Parathyroid adenoma (tissue), 2 donors: ENCODE measurements around the gene RNASEH2B.

Experiments used
- H2AFZ ChIP-seq: fragments of 300-600 bp; sonication (generic); one replicate; pipeline ENCODE4 v1.7.0; 2017; ENCODE audit warnings: antibody characterized with exemption, mild to moderate bottlenecking
- H3K27ac ChIP-seq: fragments of 300-600 bp; sonication (generic); one replicate; pipeline ENCODE4 v1.7.0; 2017
- H3K27me3 ChIP-seq: fragments of 300-600 bp; sonication (generic); one replicate; pipeline ENCODE4 v1.7.0; 2017; ENCODE audit warnings: low read length; ENCODE audit not compliant: control insufficient read depth, insufficient read depth
- H3K36me3 ChIP-seq: fragments of 300-600 bp; sonication (generic); one replicate; pipeline ENCODE4 v1.7.0; 2017; ENCODE audit warnings: low read length; ENCODE audit not compliant: control insufficient read depth, insufficient read depth
- H3K4me1 ChIP-seq: fragments of 300-600 bp; sonication (generic); one replicate; pipeline ENCODE4 v1.7.0; 2017; ENCODE audit warnings: control low read depth
- H3K4me2 ChIP-seq: fragments of 300-600 bp; sonication (generic); one replicate; pipeline ENCODE4 v1.7.0; 2017; ENCODE audit warnings: low read length
- H3K4me3 ChIP-seq: fragments of 300-600 bp; sonication (generic); one replicate; pipeline ENCODE4 v1.7.0; 2017; ENCODE audit warnings: low read depth, low read length
- H3K79me2 ChIP-seq: fragments of 300-600 bp; sonication (generic); one replicate; pipeline ENCODE4 v1.7.0; 2017; ENCODE audit warnings: control low read depth
- H3K9ac ChIP-seq: fragments of 300-600 bp; sonication (generic); one replicate; pipeline ENCODE4 v1.7.0; 2017; ENCODE audit warnings: mild to moderate bottlenecking
- H3K9me3 ChIP-seq: fragments of 300-600 bp; sonication (generic); one replicate; pipeline ENCODE4 v1.7.0; 2017; ENCODE audit warnings: low read length; ENCODE audit not compliant: control insufficient read depth
- CTCF ChIP-seq: fragments of 300-600 bp; sonication (generic); IDR thresholded peaks from one replicate; pipeline ENCODE4 v1.7.0; 2017; ENCODE audit warnings: antibody characterized with exemption, mild to moderate bottlenecking
- donor health status: primary hyperparathyroidism.

Gene RNASEH2B

DNA sequence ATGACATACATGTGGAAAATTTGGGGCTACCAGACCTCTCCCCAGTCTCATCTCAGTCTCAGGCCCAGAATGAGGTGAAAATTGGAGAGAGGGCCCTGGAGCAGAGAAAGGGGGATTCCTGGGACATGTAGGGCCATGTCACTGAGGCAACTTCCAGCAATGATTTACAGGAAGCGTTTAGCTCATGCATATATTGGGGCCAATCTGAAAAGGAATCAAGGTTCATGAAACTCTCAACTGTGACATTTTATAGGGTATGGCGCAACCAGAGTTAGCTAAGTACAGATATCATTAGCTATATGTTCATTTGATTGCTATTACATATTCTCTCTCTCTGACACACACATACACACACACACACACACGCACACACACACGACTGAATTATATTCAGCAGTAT, 86.3 kb downstream of the RNASEH2B start:
- no peak overlapping the region for H2AFZ ChIP-seq
- H3K27me3 ChIP-seq, result no peaks in the 10 kb centered on the region
- H3K4me3 ChIP-seq, result no peak overlapping the region
- H3K79me2 ChIP-seq, result no peaks in the 10 kb centered on the region
- H3K4me2 ChIP-seq, result no peak overlapping the region
- H3K9ac ChIP-seq, result no peak overlapping the region
- H3K4me1 ChIP-seq, result no peaks in the 10 kb centered on the region
- no peak for TF ChIP-seq CTCF
- H3K36me3 ChIP-seq, result no peaks in the 10 kb centered on the region
- no peaks in the 10 kb centered on the region for H3K9me3 ChIP-seq
- H3K27ac ChIP-seq, result no peak overlapping the region

DNA sequence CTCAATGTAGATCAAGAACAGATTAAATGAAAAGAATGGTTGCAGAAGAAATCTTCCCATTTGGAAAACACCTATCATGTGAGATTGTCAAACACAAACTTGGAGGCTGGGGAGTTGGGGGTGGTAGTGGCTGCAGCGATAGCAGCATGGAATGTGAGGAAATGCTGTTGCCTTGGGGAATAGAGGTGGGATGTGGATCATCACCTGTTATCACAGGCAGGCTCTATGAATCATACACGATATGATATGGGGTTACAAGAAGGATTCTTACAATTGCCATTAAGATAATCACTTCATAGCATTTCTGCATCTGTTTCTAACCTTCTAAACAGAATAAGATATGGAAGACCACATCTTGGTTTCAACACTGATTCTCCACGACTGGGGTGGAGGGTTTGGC, 88.7 kb downstream of the RNASEH2B start:
- Histone ChIP-seq H3K9ac (no peak overlapping the region), H3K9me3 (no peaks in the 10 kb centered on the region), H3K4me3 (no peak overlapping the region), H3K4me2 (no peak overlapping the region), H2AFZ (no peak overlapping the region), H3K79me2 (no peaks in the 10 kb centered on the region), H3K27me3 (no peaks in the 10 kb centered on the region), H3K27ac (no peak overlapping the region), H3K36me3 (no peaks in the 10 kb centered on the region), H3K4me1 (no peaks in the 10 kb centered on the region)
- no peak for TF ChIP-seq CTCF

GRCh38 chr13:50999641-51000040, 90.0 kb downstream of the RNASEH2B start:
- Histone ChIP-seq H3K9me3 (no peaks in the 10 kb centered on the region), H3K4me1 (no peaks in the 10 kb centered on the region), H3K4me2 (no peak overlapping the region), H2AFZ (no peak overlapping the region), H3K79me2 (no peaks in the 10 kb centered on the region), H3K4me3 (no peak overlapping the region), H3K9ac (no peak overlapping the region), H3K36me3 (no peaks in the 10 kb centered on the region), H3K27ac (no peak overlapping the region), H3K27me3 (no peaks in the 10 kb centered on the region)
- no peak for TF ChIP-seq CTCF

DNA sequence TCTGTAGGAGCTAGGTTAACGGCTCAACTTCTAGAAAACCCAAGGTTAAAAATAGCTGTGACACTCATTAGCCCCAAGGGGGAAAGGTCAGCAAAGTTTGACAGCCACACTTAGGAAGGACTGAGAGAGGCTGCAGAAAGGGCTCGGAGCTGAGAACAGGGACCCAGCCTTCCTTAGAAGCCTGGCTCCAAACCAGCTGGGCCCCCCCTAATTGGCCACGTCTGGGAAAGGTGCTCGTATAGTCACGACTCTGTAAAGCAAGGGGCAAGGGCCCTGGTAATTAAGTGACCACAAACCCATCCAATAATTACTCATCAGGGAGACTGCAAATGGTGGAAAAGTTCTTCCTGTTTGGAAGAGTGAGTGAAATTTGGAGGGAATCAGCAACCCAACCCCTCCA, 90.5 kb downstream of the RNASEH2B start:
- Histone ChIP-seq H3K4me2 (no peak overlapping the region), H3K9ac (no peak overlapping the region), H3K36me3 (no peaks in the 10 kb centered on the region), H2AFZ (no peak overlapping the region), H3K4me3 (no peak overlapping the region), H3K27me3 (no peaks in the 10 kb centered on the region), H3K4me1 (no peaks in the 10 kb centered on the region), H3K27ac (no peak overlapping the region), H3K79me2 (no peaks in the 10 kb centered on the region), H3K9me3 (no peaks in the 10 kb centered on the region)
- TF ChIP-seq CTCF, result no peak

GRCh38 chr13:51000571-51001260, 91.1 kb downstream of the RNASEH2B start:
- H3K4me1 ChIP-seq, result no peaks in the 10 kb centered on the region
- H3K36me3 ChIP-seq, result no peaks in the 10 kb centered on the region
- H3K9ac ChIP-seq, result no peak overlapping the region
- no peak overlapping the region for H3K27ac ChIP-seq
- no peak overlapping the region for H3K4me3 ChIP-seq
- H3K79me2 ChIP-seq, result no peaks in the 10 kb centered on the region
- H3K4me2 ChIP-seq, result no peak overlapping the region
- TF ChIP-seq CTCF, result no peak
- H3K27me3 ChIP-seq, result no peaks in the 10 kb centered on the region
- H3K9me3 ChIP-seq, result no peaks in the 10 kb centered on the region
- H2AFZ ChIP-seq, result no peak overlapping the region
